Esophagus muscularis mucosa (tissue), 4 donors: ENCODE measurements around the gene DEPDC7. TPM values are rescaled to one million over a fixed set of nuclear protein-coding genes. Genes with fewer than 3 reads are reported as not detected.
"Not testable (repeated sequence)": the region's sequence is repeated elsewhere in the genome, so short reads cannot be mapped to it uniquely, and the experiment has no call there.

Experiments used
- DNase-seq: peaks from one replicate; pipeline ENCODE4 v3.0.0-alpha.2; 2017; ENCODE audit errors: extremely low spot score
- H3K27ac ChIP-seq, 4 donors: fragments of 200-600 bp; sonication (generic); replicated peaks in 1 of 4; 1 replicate in 3 of 4; 2 replicates in 1 of 4; pipeline ENCODE4 v1.5.1; 2016 to 2019; ENCODE audit warnings: mild to moderate bottlenecking in 1 of 4
- H3K27me3 ChIP-seq, 4 donors: fragments of 200-600 bp; sonication (generic); one replicate each; pipeline versions ENCODE4 v1.5.1 to v1.6.0; 2016 to 2019
- H3K36me3 ChIP-seq, 4 donors: fragments of 200-600 bp; sonication (generic); one replicate each; pipeline ENCODE4 v1.5.1; 2016 to 2019
- H3K4me1 ChIP-seq, 4 donors: fragments of 200-600 bp; sonication (generic); one replicate each; pipeline ENCODE4 v1.5.1; 2016 to 2019
- H3K4me3 ChIP-seq, 4 donors: fragments of 200-600 bp; sonication (generic); 1 replicate in 2 of 4; 2 replicates in 2 of 4; pipeline ENCODE4 v1.5.1; 2016 to 2019; ENCODE audit warnings: mild to moderate bottlenecking in 4 of 4, moderate library complexity in 1 of 4
- H3K9me3 ChIP-seq, 4 donors: fragments of 200-600 bp; sonication (generic); 1 replicate in 3 of 4; 2 replicates in 1 of 4; pipeline ENCODE4 v1.5.1; 2016 to 2019
- CTCF ChIP-seq, 3 experiments: fragments of 200-600 bp in 2 of 3; fragments of 450-650 bp in 1 of 3; sonication (generic) in 2 of 3; IDR thresholded peaks; one replicate each; pipeline ENCODE4 v1.5.1; 2017 to 2019; ENCODE audit warnings: antibody characterized with exemption in 3 of 3, mild to moderate bottlenecking in 2 of 3, moderate library complexity in 1 of 3
- EP300 ChIP-seq: sonication (generic); formaldehyde crosslinking; IDR thresholded peaks from one replicate; pipeline ENCODE4 v1.6.1; 2017; ENCODE audit warnings: antibody characterized with exemption
- POLR2A ChIP-seq: fragments of 450-650 bp; IDR thresholded peaks from one replicate; pipeline ENCODE4 v1.6.1; 2017; ENCODE audit warnings: antibody characterized with exemption, moderate library complexity, mild to moderate bottlenecking, low read depth
- POLR2AphosphoS5 ChIP-seq, 2 donors: sonication (generic); formaldehyde crosslinking; IDR thresholded peaks; one replicate each; pipeline ENCODE4 v1.6.1; 2017; ENCODE audit warnings: antibody characterized with exemption in 2 of 2
- WGBS: methylation state at CpG from one replicate; pipeline ENCODE4 v1.1.5; 2018; 5-methylcytosine and 5-hydroxymethylcytosine counted together
- intact Hi-C: fragments of 100-400 bp; cut with DNase I; formaldehyde crosslinking; loops from one replicate; pipeline ENCODE4 v1.15.1; 2023
- total RNA-seq, 4 donors: library from RNA; depleted of rRNA; stranded (reverse); fragments of >200 nt; gene quantifications; one replicate each; pipeline versions ENCODE4 v1.1.0 to v1.2.1, GENCODE V29; 2016

The DEPDC7 gene
- total RNA-seq, 4 donors from 2014 or later = 1.3 to 2.3 (median 1.8) TPM

- TF ChIP-seq POLR2A (no peak), EP300 (no peak), POLR2AphosphoS5 (IDR thresholded peaks at IDR 0.05) (no peak), CTCF (IDR thresholded peaks at IDR 0.05) (no peak)
- 61% methylated on average over 2 of the region's 2 CpGs for WGBS
- no peak overlapping the region for H3K27ac ChIP-seq
- H3K9me3 ChIP-seq = no peaks in the 10 kb centered on the region
- no peaks in the 10 kb centered on the region for H3K4me1 ChIP-seq
- intact Hi-C loops = no loop called here
- H3K27me3 ChIP-seq = no peaks in the 10 kb centered on the region
- no peak overlapping the region for H3K4me3 ChIP-seq
- H3K36me3 ChIP-seq = peaks cover 0 to 3% (median 0%) of the 10 kb centered on the region in 4 donors
- no peak for DNase-seq
These were observed 12.8 kb downstream of the DEPDC7 start for GRCh38 chr11:33028537-33028914.

GRCh38 chr11:33029218-33029617, 13.5 kb downstream of the DEPDC7 start:
- H3K4me1 ChIP-seq, H3K9me3 ChIP-seq, H3K36me3 ChIP-seq, DNase-seq, intact Hi-C loops, H3K27ac ChIP-seq, H3K27me3 ChIP-seq, H3K4me3 ChIP-seq: not testable (repeated sequence)
- 93% methylated on average over 6 of the region's 6 CpGs for WGBS

- intact Hi-C loops = no loop called here
These were observed 17.8 kb downstream of the DEPDC7 start for GRCh38 chr11:33033493-33033892.

GRCh38 chr11:33035011-33035410, 19.3 kb downstream of the DEPDC7 start:
- H3K4me1 ChIP-seq = peaks cover 0 to 4% (median 1%) of the 10 kb centered on the region in 4 donors
- no peak overlapping the region for H3K27ac ChIP-seq
- DNase-seq = no peak
- H3K27me3 ChIP-seq = no peaks in the 10 kb centered on the region
- H3K36me3 ChIP-seq = peaks cover 0 to 3% (median 0%) of the 10 kb centered on the region in 4 donors
- intact Hi-C loops = loop anchor here (5.0 kb wide), 1 partner anchor 143 kb away; the partner anchor contains the start of gene QSER1
- TF ChIP-seq POLR2AphosphoS5 (IDR thresholded peaks at IDR 0.05) (no peak), CTCF (IDR thresholded peaks at IDR 0.05) (no peak), EP300 (no peak), POLR2A (no peak)
- H3K9me3 ChIP-seq = no peaks in the 10 kb centered on the region
- no peak overlapping the region for H3K4me3 ChIP-seq
- 100% methylated on average over 1 of the region's 1 CpG for WGBS

More at GRCh38 chr11:33033493-33033892, 17.8 kb downstream of the DEPDC7 start:
- Histone ChIP-seq H3K27ac (no peak overlapping the region), H3K4me1 (peaks cover 0 to under 1% (median 0%) of the 10 kb centered on the region in 4 donors), H3K4me3 (no peak overlapping the region), H3K36me3 (peaks cover 0 to 3% (median 0%) of the 10 kb centered on the region in 4 donors), H3K9me3 (no peaks in the 10 kb centered on the region), H3K27me3 (no peaks in the 10 kb centered on the region)
- TF ChIP-seq POLR2AphosphoS5 (IDR thresholded peaks at IDR 0.05) = no peak
- TF ChIP-seq EP300 = no peak
- no peak for TF ChIP-seq CTCF (IDR thresholded peaks at IDR 0.05)
- no peak for TF ChIP-seq POLR2A
- no peak for DNase-seq
- WGBS = 78% methylated on average over 4 of the region's 4 CpGs

- H3K9me3 ChIP-seq = no peaks in the 10 kb centered on the region
- intact Hi-C loops = loop anchor here (5.0 kb wide), 1 partner anchor 147 kb away; the partner anchor contains the start of gene QSER1
- TF ChIP-seq CTCF (IDR thresholded peaks at IDR 0.05) (no peak), EP300 (no peak), POLR2A (no peak), POLR2AphosphoS5 (IDR thresholded peaks at IDR 0.05) (peak; percentile 80 to 85)
- peak within 1 kb of the TSS; percentile 98 to 99 (median 99) for H3K27ac ChIP-seq
- peaks cover 6 to 24% (median 19%) of the 10 kb centered on the region in 4 donors for H3K4me1 ChIP-seq
- H3K4me3 ChIP-seq = peak within 1 kb of the TSS; percentile 91 to 100 (median 98)
- DNase-seq = peak; percentile 97
- 0% methylated on average over 21 of the region's 84 CpGs for WGBS
- H3K36me3 ChIP-seq = peaks cover 4 to 15% (median 8%) of the 10 kb centered on the region in 4 donors
- no peaks in the 10 kb centered on the region for H3K27me3 ChIP-seq
These were observed 23.8 kb downstream of the DEPDC7 start, which contains the start of gene TCP11L1 for GRCh38 chr11:33039274-33040032. Gene TCP11L1, plus strand, starts transcription at chr11:33039572. Its CDS starts 4,202 bp downstream, at chr11:33043774.
